Stimulated activated CD8-positive, alpha-beta memory T cell treated with anti-CD3 and anti-CD28 coated beads, Interleukin-4, amount 100 ng/mL, for 1 hour (primary cell): ENCODE results near the gene AP3D1.

Experiments used
- DNase-seq, 2 donors: peaks; one replicate each; pipeline ENCODE4 v3.0.0-alpha.2; 2020; ENCODE audit warnings: low read depth in 2 of 2, low spot score in 1 of 2

Gene AP3D1

DNA sequence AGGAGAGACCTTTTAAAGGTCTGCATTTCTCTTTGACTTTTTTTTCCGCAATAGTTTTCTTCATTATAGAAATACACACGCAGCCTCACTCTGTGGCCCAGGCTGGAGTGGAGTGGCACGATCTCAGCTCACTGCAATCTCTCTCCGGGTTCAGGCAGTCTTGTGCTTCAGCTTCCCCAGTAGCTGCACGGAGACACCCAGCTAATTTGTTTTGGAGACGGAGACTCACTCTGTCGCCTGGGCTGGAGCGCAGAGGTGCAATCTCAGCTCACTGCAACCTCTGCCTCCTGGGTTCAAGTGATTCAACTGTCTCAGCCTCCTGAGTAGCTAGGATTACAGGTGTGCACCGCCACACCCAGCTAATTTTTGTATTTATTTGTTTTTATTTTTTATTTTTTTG, 88.6 kb downstream of the AP3D1 start:
- DNase-seq = no peak

GRCh38 chr19:2062389-2062729, 89.0 kb downstream of the AP3D1 start:
- DNase-seq = no peak

- peak; percentile 99 to 100 for DNase-seq
Measured at GRCh38 chr19:2061495-2062388, 89.6 kb downstream of the AP3D1 start.

DNA sequence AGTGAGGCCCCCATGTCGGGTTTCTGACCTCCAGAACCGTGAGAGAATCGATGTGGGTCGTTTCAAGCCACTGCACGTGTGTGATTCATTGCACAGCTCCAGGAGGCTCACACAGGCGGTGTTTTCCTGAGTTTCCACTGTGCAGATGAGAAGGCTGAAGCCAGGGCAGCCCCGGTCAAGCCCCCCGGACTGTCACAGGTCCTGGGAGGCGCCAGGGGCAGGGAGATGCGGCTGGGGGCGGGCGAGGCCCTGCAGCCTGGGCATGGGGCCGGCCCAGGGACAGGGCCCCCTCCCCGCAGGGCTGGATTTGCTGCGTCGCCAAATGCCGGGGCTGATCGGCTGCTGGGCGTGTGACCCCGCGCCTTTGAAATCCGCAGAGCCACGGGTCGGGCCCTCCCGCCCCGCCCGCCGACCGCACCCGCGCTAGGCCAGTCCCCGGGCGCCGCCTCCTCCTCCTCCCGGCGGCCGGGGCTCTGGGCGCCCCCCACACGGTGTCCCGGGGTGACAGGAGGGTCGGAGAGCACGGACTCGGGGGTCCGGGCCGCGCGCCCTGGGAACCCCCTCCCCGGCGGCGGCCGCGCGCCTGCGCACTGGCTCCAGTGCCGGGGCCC, 90.4 kb downstream of the AP3D1 start:
- DNase-seq = no peak

GRCh38 chr19:2059422-2060201, 91.8 kb downstream of the AP3D1 start:
- no peak for DNase-seq

- no peak for DNase-seq
Measured at GRCh38 chr19:2058570-2059421, 92.6 kb downstream of the AP3D1 start.

DNA sequence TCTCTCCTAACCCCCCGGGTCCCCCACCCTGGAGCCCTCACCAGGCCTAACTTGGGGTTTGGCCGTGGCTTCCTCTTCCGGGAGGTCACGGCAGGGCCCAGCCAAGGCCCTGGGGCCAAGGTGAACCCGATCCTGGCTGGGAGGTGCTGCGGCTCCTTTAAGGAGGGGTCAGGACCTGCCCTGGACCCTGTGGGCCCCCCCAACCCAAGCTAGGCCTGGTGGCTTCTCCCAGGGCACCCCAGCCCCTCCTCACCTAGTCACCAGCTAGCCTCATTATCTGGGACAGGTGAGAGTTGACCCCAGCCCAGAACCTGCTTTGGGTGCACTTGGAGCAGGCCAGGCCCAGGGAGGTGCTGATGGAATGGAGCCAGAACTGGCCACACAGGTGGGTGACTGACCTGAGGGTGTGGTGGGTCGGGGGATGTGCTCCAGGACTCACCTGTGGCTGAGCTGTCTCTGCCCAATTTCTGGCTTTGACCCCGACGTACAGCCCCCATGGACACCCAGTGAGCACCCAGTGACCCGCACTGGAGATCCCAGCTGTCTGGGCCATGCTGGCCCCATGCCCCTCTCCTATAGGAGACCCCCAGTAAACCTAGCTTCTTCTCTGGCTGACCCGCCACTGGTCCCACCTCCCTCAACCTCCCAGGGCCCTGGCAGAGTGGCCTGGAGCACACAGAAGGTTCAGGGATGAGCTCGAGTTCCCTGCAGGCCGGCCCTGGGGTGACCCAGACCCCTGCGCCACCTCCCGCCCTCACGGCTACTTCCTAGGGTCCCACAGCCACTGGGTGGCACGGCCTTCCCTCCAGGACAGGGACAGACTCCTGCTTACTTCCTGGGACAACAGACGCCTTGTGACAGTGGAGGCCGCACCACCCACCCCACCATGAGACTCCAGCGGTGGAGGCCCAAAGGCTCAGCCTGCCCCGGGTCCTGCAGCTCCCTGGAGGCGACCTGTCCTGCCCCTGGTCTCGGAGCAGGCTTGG, 93.6 kb downstream of the AP3D1 start:
- DNase-seq = no peak

GRCh38 chr19:2056837-2057192, 94.6 kb downstream of the AP3D1 start:
- no peak for DNase-seq

DNA sequence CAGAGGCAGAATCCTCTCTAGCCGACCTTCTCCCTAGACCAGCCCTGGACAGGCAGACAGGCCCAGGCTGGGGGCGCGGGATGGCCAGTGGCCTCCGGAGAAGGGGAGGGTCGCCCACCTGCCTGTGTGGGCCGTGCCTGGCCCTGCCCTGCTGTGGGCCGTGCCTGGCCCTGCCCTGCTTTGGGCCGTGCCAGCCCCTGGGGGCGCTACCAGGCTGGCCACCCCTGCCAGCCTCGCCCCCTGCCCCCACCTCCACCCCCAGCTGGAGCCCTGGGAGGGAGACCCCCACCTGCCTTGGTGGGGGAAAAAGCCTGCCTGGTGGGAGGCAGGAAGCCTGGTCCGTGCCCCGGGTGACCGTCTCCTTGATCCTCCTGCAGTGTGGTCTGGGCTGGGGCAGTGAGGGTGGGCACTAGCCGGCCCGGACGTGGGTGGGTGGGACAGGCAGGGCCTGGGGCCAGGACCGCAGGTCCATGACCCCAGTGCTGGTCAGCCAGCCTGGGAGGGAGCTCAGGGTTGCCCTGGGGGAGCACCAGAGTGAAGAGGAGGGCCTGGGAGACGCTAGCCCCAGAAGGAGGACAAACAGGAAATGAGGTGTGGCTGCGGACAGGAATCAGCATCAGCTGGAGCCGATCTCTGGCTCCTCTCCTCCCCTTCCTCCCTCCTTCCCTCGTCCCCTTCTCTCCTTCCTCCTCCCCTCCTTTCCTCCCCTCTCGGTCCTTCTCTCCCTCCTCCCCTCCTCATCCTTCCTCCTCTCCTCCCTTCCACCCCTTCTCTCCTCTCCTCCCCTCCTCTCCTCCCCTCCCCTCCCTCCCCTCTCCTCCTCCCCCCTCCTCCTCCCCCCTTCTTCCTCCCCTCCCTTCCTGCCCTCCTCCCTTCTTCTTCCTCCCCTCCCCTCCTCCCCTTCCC, 95.2 kb downstream of the AP3D1 start:
- DNase-seq = no peak

DNA sequence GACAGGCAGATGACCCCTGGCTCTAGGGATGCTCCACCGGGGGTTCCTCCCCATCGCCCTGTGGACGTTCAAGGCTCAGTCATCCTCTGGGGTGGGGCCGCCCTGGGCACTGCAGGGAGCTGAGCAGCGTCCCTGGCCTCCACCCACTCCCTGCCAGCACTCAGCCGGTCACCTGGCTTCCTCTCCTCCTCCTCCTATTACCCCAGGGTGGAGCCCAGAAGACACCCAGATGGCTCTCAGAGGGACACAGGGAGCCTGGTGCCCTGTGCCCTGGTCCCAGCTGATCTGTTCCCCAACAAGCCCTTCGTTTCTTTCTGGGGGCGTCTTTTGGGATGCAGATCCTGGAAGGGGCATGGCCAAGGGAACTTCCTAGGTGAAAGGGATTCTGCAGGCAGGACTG, 96.6 kb downstream of the AP3D1 start:
- DNase-seq = no peak

GRCh38 chr19:2053601-2054389, 97.6 kb downstream of the AP3D1 start:
- DNase-seq = no peak

DNA sequence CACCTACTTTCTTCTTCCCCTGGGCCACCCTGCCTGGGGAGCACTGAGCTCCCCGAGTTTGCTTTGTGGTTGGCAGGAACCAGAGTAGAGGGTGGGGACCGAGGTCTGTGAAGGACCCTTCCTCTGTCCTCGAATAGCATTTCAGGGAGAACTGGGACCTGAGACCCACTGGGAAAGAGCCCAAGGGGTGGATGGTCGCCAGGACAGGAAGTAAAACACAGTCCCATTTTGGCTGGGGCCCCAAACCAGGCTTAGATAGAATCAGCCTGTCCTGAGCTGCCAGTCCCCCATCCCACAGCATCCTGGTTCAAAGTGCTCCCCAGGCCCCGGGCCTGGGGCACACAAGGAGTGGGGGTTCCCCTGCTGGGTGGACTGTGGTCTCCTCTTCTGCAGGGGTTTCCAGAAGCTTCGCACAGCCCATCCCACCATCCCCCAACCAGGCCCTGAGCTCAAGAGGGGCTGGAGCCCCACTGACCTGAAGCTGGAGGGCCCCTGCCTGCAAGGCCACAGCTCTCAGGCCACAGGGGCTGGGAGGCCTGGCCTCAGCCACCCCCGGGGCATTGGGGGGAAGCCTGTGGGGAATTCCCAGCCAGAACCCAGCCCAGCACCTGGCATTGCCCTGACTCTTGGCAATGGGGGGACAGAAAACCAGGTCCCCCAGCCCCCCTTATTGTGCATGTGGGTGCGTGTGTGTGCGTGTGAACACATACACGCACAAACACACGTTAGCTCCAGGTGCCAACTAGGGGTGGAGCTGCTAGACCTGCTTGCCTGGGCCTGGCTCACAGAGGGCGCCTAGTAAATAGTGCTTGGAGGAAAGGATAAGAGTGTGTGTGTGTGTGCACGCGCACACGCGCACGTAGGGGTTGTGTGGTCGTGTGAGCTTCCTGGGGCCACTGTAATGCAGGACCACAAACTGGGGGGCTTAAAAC, 99.3 kb downstream of the AP3D1 start:
- DNase-seq = no peak

DNA sequence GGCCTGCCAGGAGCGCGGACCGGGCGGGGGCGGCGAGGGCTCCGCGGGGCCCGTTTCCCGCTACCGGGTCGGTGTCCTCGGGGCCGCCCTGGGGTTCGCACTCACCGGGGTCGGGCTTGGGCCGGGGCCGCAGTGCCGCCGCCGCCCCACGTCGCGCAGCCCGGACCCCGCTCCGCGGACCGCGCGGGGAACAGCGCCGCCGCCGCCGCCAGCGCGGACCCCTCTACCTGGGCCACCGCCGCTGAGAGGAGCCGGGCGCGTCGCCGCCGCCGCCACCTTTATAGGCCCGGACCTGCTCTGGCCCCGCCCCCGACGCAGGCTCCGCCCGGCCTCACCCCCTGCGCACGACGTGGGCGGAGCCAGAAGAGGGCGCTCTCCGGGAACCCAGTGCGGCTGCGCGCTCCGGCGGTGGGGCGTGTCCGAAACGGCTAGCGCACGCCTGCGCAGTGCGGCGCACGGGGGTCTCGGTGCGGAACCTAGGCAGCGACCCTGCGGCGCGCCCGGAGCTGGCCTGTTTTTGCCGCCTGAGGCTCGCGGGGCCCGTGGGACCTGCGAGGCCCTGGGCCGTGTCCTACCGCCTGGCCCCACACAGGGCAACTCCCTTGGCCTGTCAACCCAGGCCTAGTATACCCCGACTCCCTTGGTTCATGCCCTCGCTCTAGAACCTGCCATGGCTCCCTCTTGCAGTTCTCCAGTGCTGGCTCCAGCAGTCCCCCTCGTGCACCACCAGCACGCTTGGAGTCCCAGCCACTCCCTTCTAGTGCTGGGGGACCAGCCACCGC, 100.2 kb downstream of the AP3D1 start, which contains the start of gene MKNK2:
TSS of gene MKNK2 (minus strand) at position 254 of the 782 bp plus-strand sequence. CDS start 393 bp downstream, outside the sequence.
- peak; percentile 94 for DNase-seq
